GM20431 (cell line): ENCODE data around the gene SPRTN.

ENCODE experiments used
- in situ Hi-C: fragments of 300-500 bp; cut with MseI, MboI; formaldehyde crosslinking; loops from one replicate; pipeline ENCODE4 v1.15.0; 2020; ENCODE audit warnings: low sequenced_read_pairs; ENCODE audit not compliant: unreplicated experiment

SPRTN gene

GRCh38 chr1:231404318-231404717 lies 66.2 kb downstream of the SPRTN start:
- in situ Hi-C loops, result no loop called here
